Thyroid gland (tissue), 4 donors: ENCODE data around the gene PSG1. TPM values are rescaled to one million over a fixed set of nuclear protein-coding genes. Genes with fewer than 3 reads are reported as not detected.
"Not testable (repeated sequence)": the region's sequence is repeated elsewhere in the genome, so short reads cannot be mapped to it uniquely, and the experiment has no call there.

ENCODE experiments used
- DNase-seq, 2 donors: peaks; one replicate each; pipeline ENCODE4 v3.0.0-alpha.2; 2019
- H3K27ac ChIP-seq, 3 donors: fragments of 200-600 bp; sonication (generic); 1 replicate in 2 of 3; 2 replicates in 1 of 3; pipeline ENCODE4 v1.5.1; 2016 to 2019; ENCODE audit warnings: mild to moderate bottlenecking in 1 of 3, moderate library complexity in 1 of 3
- H3K27me3 ChIP-seq: fragments of 200-600 bp; sonication (generic); one replicate; pipeline ENCODE4 v1.5.1; 2019
- H3K36me3 ChIP-seq, 2 donors: fragments of 200-600 bp; sonication (generic); one replicate each; pipeline ENCODE4 v1.5.1; 2016 to 2019
- H3K4me1 ChIP-seq, 2 donors: fragments of 200-600 bp; sonication (generic); one replicate each; pipeline ENCODE4 v1.5.1; 2017 to 2019
- H3K4me3 ChIP-seq, 3 donors: fragments of 200-600 bp; sonication (generic); replicated peaks in 1 of 3; 1 replicate in 2 of 3; 2 replicates in 1 of 3; pipeline ENCODE4 v1.5.1; 2016; ENCODE audit warnings: mild to moderate bottlenecking in 1 of 3
- H3K9me3 ChIP-seq: fragments of 200-600 bp; sonication (generic); one replicate; pipeline ENCODE4 v1.5.1; 2017
- POLR2A ChIP-seq, 2 donors: fragments of 450-650 bp; IDR thresholded peaks; one replicate each; pipeline ENCODE4 v1.6.1; 2017; ENCODE audit warnings: antibody characterized with exemption in 2 of 2, mild to moderate bottlenecking in 2 of 2, moderate library complexity in 1 of 2
- WGBS, 2 donors: methylation state at CpG; one replicate each; pipeline ENCODE4 v1.1.5; 2017; 5-methylcytosine and 5-hydroxymethylcytosine counted together
- intact Hi-C: fragments of 100-400 bp; cut with DNase I; formaldehyde crosslinking; loops from one replicate; pipeline ENCODE4 v1.15.1; 2023
- total RNA-seq, 4 donors: library from RNA; depleted of rRNA; stranded (reverse); fragments of >200 nt; gene quantifications; one replicate each; pipeline ENCODE4 v1.2.3, GENCODE V29; 2016
- TF ChIP-seq, protein P1 (sequence below), 6 experiments: fragments of 200-600 bp in 3 of 6; fragments of 450-650 bp in 3 of 6; sonication (generic) in 3 of 6; IDR thresholded peaks; one replicate each; pipeline ENCODE4 v1.5.1; 2016 to 2019; ENCODE audit warnings: antibody characterized with exemption in 6 of 6, mild to moderate bottlenecking in 2 of 6, inconsistent platforms in 1 of 6, moderate library complexity in 1 of 6

Gene PSG1
- 1 to 10 TPM in 1 of 4 donors, not detected in 3; 1.3 TPM for total RNA-seq

DNA sequence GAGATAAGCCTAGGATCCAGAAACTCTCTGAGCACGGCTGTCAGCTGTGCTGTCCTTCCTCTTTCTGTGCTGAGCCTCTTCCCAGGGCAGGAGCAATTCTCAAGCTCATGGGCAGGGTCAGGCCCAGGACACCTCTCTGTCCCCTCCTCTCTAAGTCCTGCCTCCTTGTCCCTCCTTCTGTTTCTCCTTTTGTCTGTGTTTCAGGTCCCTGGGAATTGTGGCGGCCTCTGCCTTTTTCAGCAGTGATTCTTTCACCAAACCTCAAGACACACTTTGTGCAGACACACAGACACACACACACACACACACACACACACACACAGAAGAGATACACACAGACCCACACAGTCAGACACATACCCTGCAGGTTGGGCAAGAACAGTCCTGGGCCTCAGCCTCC lies at the start of gene PSG1:
Gene PSG1, minus strand, starts transcription at position 101 of the 400 bp plus-strand sequence. CDS start 132 bp downstream, outside the sequence.
- Histone ChIP-seq H3K36me3 (no peaks in the 10 kb centered on the region), H3K27me3 (no peaks in the 10 kb centered on the region), H3K9me3 (no peaks in the 10 kb centered on the region), H3K27ac (no peak within 1 kb of the TSS), H3K4me1 (peaks cover 0 to 3% of the 10 kb centered on the region in 2 donors), H3K4me3 (no peak within 1 kb of the TSS)
- WGBS, 2 donors, result 30 to 59% methylated on average over 2 of the region's 2 CpGs
- intact Hi-C loops, result no loop called here
- DNase-seq, result no peak
- TF ChIP-seq, protein P1, sequence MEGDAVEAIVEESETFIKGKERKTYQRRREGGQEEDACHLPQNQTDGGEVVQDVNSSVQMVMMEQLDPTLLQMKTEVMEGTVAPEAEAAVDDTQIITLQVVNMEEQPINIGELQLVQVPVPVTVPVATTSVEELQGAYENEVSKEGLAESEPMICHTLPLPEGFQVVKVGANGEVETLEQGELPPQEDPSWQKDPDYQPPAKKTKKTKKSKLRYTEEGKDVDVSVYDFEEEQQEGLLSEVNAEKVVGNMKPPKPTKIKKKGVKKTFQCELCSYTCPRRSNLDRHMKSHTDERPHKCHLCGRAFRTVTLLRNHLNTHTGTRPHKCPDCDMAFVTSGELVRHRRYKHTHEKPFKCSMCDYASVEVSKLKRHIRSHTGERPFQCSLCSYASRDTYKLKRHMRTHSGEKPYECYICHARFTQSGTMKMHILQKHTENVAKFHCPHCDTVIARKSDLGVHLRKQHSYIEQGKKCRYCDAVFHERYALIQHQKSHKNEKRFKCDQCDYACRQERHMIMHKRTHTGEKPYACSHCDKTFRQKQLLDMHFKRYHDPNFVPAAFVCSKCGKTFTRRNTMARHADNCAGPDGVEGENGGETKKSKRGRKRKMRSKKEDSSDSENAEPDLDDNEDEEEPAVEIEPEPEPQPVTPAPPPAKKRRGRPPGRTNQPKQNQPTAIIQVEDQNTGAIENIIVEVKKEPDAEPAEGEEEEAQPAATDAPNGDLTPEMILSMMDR (IDR thresholded peaks at IDR 0.05), result no peak
- no peak for TF ChIP-seq POLR2A (IDR thresholded peaks at IDR 0.05)

DNA sequence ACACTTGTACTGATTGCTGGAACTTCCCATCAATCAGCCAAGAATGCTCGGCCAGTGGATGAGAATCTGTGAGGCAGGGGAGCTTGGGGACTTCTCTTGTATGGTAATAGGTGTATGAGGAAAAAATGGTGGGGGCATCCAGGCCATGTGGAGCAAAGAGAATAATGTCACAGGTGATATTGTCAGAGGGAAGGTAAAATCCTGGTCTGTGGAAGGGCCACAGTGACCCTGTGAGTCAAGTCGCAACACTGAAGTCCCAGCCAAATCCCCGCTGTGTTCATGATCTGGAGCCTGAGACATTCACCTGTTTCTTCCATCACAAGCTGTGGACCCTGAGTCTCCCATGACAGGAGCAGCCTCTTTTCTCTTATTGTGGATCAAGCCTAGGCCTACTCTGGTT lies 49.4 kb upstream of the PSG1 start:
- TF ChIP-seq, protein P1 (IDR thresholded peaks at IDR 0.05), result no peak
- no peak for TF ChIP-seq POLR2A (IDR thresholded peaks at IDR 0.05)
- H3K36me3 ChIP-seq, result no peaks in the 10 kb centered on the region
- H3K4me1 ChIP-seq, result no peaks in the 10 kb centered on the region
- no peak for DNase-seq
- no peaks in the 10 kb centered on the region for H3K9me3 ChIP-seq
- H3K4me3 ChIP-seq, result no peak overlapping the region
- 83 to 92% methylated on average over 3 of the region's 3 CpGs for WGBS, 2 donors
- intact Hi-C loops, result no loop called here
- H3K27me3 ChIP-seq, result no peaks in the 10 kb centered on the region
- no peak overlapping the region for H3K27ac ChIP-seq

DNA sequence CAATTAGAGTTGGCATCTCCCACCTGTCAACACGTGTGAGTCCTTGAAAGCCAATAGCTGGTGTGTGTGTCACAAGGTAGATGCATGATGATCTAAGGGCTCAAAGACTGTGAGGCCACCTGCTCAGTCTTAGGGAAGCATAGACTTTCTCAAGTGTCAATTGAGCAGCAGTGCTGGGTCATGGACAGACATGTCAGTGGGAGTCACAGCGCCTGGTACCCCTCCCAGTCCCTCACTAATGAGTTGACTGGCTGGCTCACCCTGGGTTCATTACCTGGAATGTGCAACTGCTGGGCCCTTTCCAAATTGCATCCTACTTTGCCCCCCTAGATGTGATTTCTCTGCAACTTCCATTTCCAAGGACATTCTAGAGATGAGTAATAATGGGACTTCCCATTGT lies 47.3 kb upstream of the PSG1 start:
- no peaks in the 10 kb centered on the region for H3K4me1 ChIP-seq
- 60 to 66% methylated on average over 2 of the region's 2 CpGs for WGBS, 2 donors
- H3K9me3 ChIP-seq, result no peaks in the 10 kb centered on the region
- TF ChIP-seq, protein P1 (IDR thresholded peaks at IDR 0.05), result no peak
- TF ChIP-seq POLR2A (IDR thresholded peaks at IDR 0.05), result no peak
- no peak for DNase-seq
- H3K27me3 ChIP-seq, result no peaks in the 10 kb centered on the region
- no peaks in the 10 kb centered on the region for H3K36me3 ChIP-seq
- intact Hi-C loops, result no loop called here
- H3K4me3 ChIP-seq, result no peak overlapping the region
- H3K27ac ChIP-seq, result no peak overlapping the region

DNA sequence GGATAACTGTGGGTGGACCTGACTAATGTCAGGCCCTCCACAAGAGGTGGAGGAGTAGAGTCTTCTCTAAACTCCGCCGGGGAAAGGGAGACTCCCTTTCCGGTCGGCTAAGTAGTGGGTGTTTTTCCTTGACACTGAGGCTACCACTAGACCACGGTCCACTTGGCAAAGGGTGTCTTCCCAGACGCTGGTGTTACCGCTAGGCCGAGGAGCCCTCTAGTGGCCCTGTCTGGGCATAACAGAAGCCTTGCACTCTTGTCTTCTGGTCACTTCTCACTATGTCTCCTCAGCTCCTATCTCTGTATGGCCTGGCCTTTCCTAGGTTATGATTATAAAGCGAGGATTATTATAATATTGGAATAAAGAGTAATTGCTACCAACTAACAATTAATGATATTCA lies 43.6 kb upstream of the PSG1 start:
- intact Hi-C loops, H3K27me3 ChIP-seq, H3K36me3 ChIP-seq, H3K4me1 ChIP-seq, H3K9me3 ChIP-seq, H3K4me3 ChIP-seq, H3K27ac ChIP-seq: not testable (repeated sequence)
- 20 to 45% methylated on average over 8 to 9 of the region's 9 CpGs for WGBS, 2 donors
- DNase-seq, result peak; percentile 18 to 30
- TF ChIP-seq, protein P1 (IDR thresholded peaks at IDR 0.05), result peak in 2 of 6 experiments; percentile 23 to 63

DNA sequence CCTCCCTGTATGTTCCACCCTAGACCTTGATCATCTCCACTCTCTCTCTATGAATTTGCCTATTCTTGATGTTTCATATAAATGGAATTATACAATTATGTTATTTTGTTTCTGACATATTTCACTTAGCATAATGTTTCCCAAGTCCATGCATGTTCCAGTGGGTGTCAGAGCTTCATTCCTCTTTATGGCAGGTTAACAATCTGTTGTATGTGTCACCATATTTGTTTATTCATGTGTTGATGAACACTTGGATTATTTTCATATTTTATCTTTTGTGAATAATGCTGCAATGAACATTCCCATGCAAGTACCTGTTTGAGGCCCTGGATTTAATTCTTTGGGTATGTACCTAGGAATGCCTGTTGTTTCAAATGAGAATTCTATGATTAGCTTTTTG lies 41.5 kb upstream of the PSG1 start:
- H3K4me3 ChIP-seq, H3K27me3 ChIP-seq, H3K27ac ChIP-seq, DNase-seq, H3K4me1 ChIP-seq, H3K9me3 ChIP-seq, H3K36me3 ChIP-seq, intact Hi-C loops: not testable (repeated sequence)

DNA sequence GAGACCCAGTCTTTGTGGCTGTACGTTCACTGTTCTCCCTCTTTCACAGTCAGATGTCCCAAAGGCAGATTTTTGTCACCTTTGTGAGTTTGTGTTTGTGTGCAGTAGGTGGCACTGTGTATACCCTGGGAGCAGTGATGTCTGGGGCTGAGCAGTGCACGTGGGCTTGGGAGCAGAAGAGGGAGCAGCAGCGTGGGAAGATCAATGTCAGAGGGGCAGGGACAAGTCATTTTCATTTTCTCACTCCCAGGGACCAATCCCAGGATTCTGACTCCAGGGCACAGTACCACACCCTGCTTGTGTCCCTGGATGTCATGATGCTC lies 40.2 kb upstream of the PSG1 start:
- WGBS, 2 donors, result 16 to 20% methylated on average over 3 of the region's 3 CpGs
- no peaks in the 10 kb centered on the region for H3K4me1 ChIP-seq
- H3K27me3 ChIP-seq, result no peaks in the 10 kb centered on the region
- H3K9me3 ChIP-seq, result no peaks in the 10 kb centered on the region
- H3K27ac ChIP-seq, result no peak overlapping the region
- TF ChIP-seq, protein P1 (IDR thresholded peaks at IDR 0.05), result peak in 1 of 6 experiments; percentile 1
- no peak for TF ChIP-seq POLR2A (IDR thresholded peaks at IDR 0.05)
- no peak for DNase-seq
- intact Hi-C loops, result no loop called here
- no peaks in the 10 kb centered on the region for H3K36me3 ChIP-seq
- H3K4me3 ChIP-seq, result no peak overlapping the region
